PFSK-1 (cell line): ENCODE data around the gene HAUS6.

Source experiments
- POLR2AphosphoS5 ChIP-seq: IDR thresholded peaks from 2 replicates; pipeline ENCODE4 v1.6.1; 2012; ENCODE audit warnings: low read depth, mild to moderate bottlenecking, control low read depth, low read length, moderate library complexity
- SIN3A ChIP-seq: IDR thresholded peaks from 2 replicates; pipeline ENCODE4 v1.6.1; 2012; ENCODE audit warnings: mild to moderate bottlenecking, low read length, moderate library complexity, borderline replicate concordance; ENCODE audit not compliant: insufficient read depth
- TAF1 ChIP-seq: IDR thresholded peaks from 2 replicates; pipeline ENCODE4 v1.6.1; 2012; ENCODE audit warnings: low read length, control low read depth, borderline replicate concordance; ENCODE audit not compliant: insufficient read depth

DNA sequence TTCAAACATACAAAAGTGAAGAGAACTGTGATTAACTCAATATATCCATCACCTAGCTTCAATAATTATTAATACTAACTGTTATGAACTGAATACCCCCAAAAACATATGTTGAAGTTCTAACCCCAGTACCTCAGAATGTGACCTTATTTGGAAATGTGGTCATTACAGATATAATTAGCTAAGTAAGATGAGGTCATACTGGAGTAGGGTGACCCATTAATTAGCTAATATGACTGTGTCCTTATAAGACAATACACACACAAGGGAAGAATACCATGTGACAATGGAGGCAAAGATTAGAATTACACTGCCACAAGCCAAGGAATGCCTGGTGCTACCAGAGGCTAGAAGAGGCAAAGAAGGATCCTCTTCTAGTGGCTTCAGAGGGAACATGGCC lies 45.7 kb downstream of the HAUS6 start:
- no peak for TF ChIP-seq POLR2AphosphoS5
- TF ChIP-seq SIN3A: no peak
- TF ChIP-seq TAF1: no peak
